Measurements from ENCODE around the gene CCDC14.
A peak's percentile ranks its signal among the peaks of the same experiment; 100 is the strongest.

CCDC14 gene

GRCh38 chr3:123949641-123950040 lies 11.4 kb downstream of the CCDC14 start:
- no peaks in the 10 kb centered on the region for H3K9me3 ChIP-seq (ENCODE audit: severe bottlenecking)
- H3K36me3 ChIP-seq (ENCODE audit: low read depth) = peaks cover 96% of the 10 kb centered on the region
- DNase-seq (ENCODE audit: low spot score) (no peak), ATAC-seq (ENCODE audit: low read depth) (no peak)
- no peaks in the 10 kb centered on the region for H3K27me3 ChIP-seq (ENCODE audit: insufficient read depth, poor library complexity, severe bottlenecking)
- no peak for TF ChIP-seq CTCF (IDR thresholded peaks at IDR 0.05; ENCODE audit: poor library complexity, severe bottlenecking)
- no peak overlapping the region for H3K27ac ChIP-seq (ENCODE audit: poor library complexity, severe bottlenecking)
- H3K4me3 ChIP-seq (ENCODE audit: severe bottlenecking) = no peak overlapping the region
- H3K4me1 ChIP-seq (ENCODE audit: insufficient read depth, poor library complexity, severe bottlenecking) = no peaks in the 10 kb centered on the region

GRCh38 chr3:123948449-123948848 lies 12.6 kb downstream of the CCDC14 start:
- Histone ChIP-seq H3K27ac (ENCODE audit: poor library complexity, severe bottlenecking) (no peak overlapping the region), H3K4me3 (ENCODE audit: severe bottlenecking) (no peak overlapping the region), H3K4me1 (ENCODE audit: insufficient read depth, poor library complexity, severe bottlenecking) (no peaks in the 10 kb centered on the region), H3K36me3 (ENCODE audit: low read depth) (peaks cover 96% of the 10 kb centered on the region), H3K27me3 (ENCODE audit: insufficient read depth, poor library complexity, severe bottlenecking) (no peaks in the 10 kb centered on the region), H3K9me3 (ENCODE audit: severe bottlenecking) (no peaks in the 10 kb centered on the region)
- TF ChIP-seq CTCF (IDR thresholded peaks at IDR 0.05; ENCODE audit: poor library complexity, severe bottlenecking) = no peak
- DNase-seq (ENCODE audit: low spot score) (no peak), ATAC-seq (ENCODE audit: low read depth) (no peak)

GRCh38 chr3:123947482-123947881 lies 13.5 kb downstream of the CCDC14 start:
- Histone ChIP-seq H3K36me3 (ENCODE audit: low read depth) (peaks cover 96% of the 10 kb centered on the region), H3K27ac (ENCODE audit: poor library complexity, severe bottlenecking) (no peak overlapping the region), H3K4me1 (ENCODE audit: insufficient read depth, poor library complexity, severe bottlenecking) (no peaks in the 10 kb centered on the region), H3K9me3 (ENCODE audit: severe bottlenecking) (no peaks in the 10 kb centered on the region), H3K27me3 (ENCODE audit: insufficient read depth, poor library complexity, severe bottlenecking) (no peaks in the 10 kb centered on the region), H3K4me3 (ENCODE audit: severe bottlenecking) (no peak overlapping the region)
- TF ChIP-seq CTCF (IDR thresholded peaks at IDR 0.05; ENCODE audit: poor library complexity, severe bottlenecking) = no peak
- ATAC-seq (ENCODE audit: low read depth) (no peak), DNase-seq (ENCODE audit: low spot score) (no peak)

GRCh38 chr3:123941542-123941941 lies 19.5 kb downstream of the CCDC14 start:
- no peaks in the 10 kb centered on the region for H3K4me1 ChIP-seq (ENCODE audit: insufficient read depth, poor library complexity, severe bottlenecking)
- H3K4me3 ChIP-seq (ENCODE audit: severe bottlenecking) = no peak overlapping the region
- ATAC-seq (ENCODE audit: low read depth) (no peak), DNase-seq (ENCODE audit: low spot score) (no peak)
- peaks cover 2% of the 10 kb centered on the region for H3K9me3 ChIP-seq (ENCODE audit: severe bottlenecking)
- H3K27me3 ChIP-seq (ENCODE audit: insufficient read depth, poor library complexity, severe bottlenecking) = no peaks in the 10 kb centered on the region
- no peak overlapping the region for H3K27ac ChIP-seq (ENCODE audit: poor library complexity, severe bottlenecking)
- H3K36me3 ChIP-seq (ENCODE audit: low read depth) = peaks cover 96% of the 10 kb centered on the region
- TF ChIP-seq CTCF (IDR thresholded peaks at IDR 0.05; ENCODE audit: poor library complexity, severe bottlenecking) = peak; percentile 6

GRCh38 chr3:123941121-123941520 lies 19.9 kb downstream of the CCDC14 start:
- Histone ChIP-seq H3K27ac (ENCODE audit: poor library complexity, severe bottlenecking) (no peak overlapping the region), H3K9me3 (ENCODE audit: severe bottlenecking) (peaks cover 2% of the 10 kb centered on the region), H3K4me1 (ENCODE audit: insufficient read depth, poor library complexity, severe bottlenecking) (no peaks in the 10 kb centered on the region), H3K27me3 (ENCODE audit: insufficient read depth, poor library complexity, severe bottlenecking) (no peaks in the 10 kb centered on the region), H3K36me3 (ENCODE audit: low read depth) (peaks cover 92% of the 10 kb centered on the region), H3K4me3 (ENCODE audit: severe bottlenecking) (no peak overlapping the region)
- TF ChIP-seq CTCF (IDR thresholded peaks at IDR 0.05; ENCODE audit: poor library complexity, severe bottlenecking) = no peak
- ATAC-seq (ENCODE audit: low read depth) (no peak), DNase-seq (ENCODE audit: low spot score) (no peak)

Data from RWPE2 (cell line).